Measurements from ENCODE around the gene AKR1C2. TPM values are rescaled to one million over a fixed set of nuclear protein-coding genes. Genes with fewer than 3 reads are reported as not detected.

The AKR1C2 gene
- total and polyA plus RNA-seq, 4 donors = 44.7 to 121 (median 53.8) TPM

DNA sequence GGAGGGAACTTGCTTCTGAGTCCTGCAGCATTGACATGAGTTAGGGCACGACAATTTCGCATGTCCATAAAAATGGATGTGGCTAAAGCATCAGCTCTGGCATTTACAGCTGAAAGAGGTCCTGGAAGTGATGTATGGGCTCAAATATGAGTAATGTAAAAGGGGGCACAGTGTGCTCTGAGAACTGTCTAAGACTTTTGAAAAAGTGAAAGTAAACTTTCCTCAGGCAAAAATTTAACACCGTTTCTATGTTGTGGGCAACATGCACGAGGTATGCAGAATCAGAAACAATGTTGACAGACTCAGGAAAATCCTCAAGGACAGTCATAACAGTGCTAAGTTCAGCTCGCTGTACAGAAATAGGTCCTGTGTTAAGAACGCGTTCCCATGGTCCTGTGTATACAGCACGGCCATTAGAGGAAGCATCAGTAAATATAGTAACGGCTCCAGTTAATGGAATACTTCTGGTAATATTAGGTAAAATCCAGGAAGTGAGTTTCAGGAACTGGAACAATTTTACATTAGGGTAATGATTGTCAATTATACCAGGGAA lies 37.9 kb upstream of the AKR1C2 start:
- intact Hi-C loops (cut with DNase I) = loop anchor here in 1 of 2 donors (1.0 to 2.0 kb wide), 2 partner anchors 29 to 53 kb away; partner anchors contain the start of gene AKR1C3
- Histone ChIP-seq H3K27me3 (ENCODE audit: control insufficient read depth in 1 of 2, insufficient read depth in 2 of 2, low read length in 1 of 2) (no peaks in the 10 kb centered on the region), H3K27ac (ENCODE audit: low read depth in 1 of 2, low read length in 2 of 2) (peak overlapping the region; percentile 36 to 80), H3K4me1 (ENCODE audit: control insufficient read depth in 1 of 2, insufficient read depth in 2 of 2, low read length in 2 of 2) (peaks cover 0 to 5% of the 10 kb centered on the region in 2 donors), H3K9me3 (ENCODE audit: control insufficient read depth, low read length) (no peaks in the 10 kb centered on the region), H3K4me3 (ENCODE audit: low read length in 2 of 2) (peak overlapping the region; percentile 39 to 47), H3K36me3 (ENCODE audit: control insufficient read depth in 1 of 2, insufficient read depth in 2 of 2, low read length in 1 of 2) (no peaks in the 10 kb centered on the region)
- DNase-seq (no peak), ATAC-seq (ENCODE audit: low FRiP score) (peak; percentile 51)
- WGBS, 2 donors = 19 to 28% methylated on average over 9 of the region's 9 CpGs

DNA sequence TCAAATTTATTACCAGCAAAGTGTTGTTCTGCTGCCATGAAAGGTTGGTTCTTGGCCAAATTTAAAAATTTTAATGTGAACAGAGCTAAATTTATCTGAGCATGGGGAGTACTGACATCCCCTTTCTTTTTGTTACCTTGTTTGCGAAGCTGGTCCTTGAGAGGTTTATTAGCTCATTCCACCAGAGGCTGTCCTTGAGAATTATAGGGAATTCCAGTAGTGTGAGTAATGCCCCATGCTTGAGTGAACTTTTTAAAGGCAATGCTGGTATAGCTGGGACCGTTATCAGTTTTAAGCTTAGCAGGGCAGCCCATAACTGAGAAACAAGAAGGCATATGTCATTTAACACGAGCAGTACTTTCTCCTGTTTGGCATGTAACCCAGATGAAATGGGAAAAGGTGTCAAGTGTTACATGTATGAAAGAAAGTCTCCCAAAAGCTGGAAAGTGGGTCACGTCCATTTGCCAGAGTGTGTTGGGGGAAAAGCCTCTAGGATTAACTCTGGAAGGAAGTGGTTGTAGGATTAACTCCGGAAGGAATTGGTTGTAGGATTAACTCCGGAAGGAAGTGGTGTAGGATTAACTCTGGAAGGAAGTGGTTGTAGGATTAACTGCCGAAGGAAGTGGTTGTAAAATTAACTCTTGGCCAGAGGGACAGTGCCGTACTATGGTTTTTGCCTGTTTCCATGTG lies 37.3 kb upstream of the AKR1C2 start:
- H3K4me1 ChIP-seq (ENCODE audit: control insufficient read depth in 1 of 2, insufficient read depth in 2 of 2, low read length in 2 of 2) = peaks cover 0 to 5% of the 10 kb centered on the region in 2 donors
- no peak for DNase-seq
- intact Hi-C loops (cut with DNase I) = loop anchor here in 1 of 2 donors (1.0 to 2.0 kb wide), 2 partner anchors 30 to 53 kb away; partner anchors contain the start of gene AKR1C3
- H3K27me3 ChIP-seq (ENCODE audit: control insufficient read depth in 1 of 2, insufficient read depth in 2 of 2, low read length in 1 of 2) = no peaks in the 10 kb centered on the region
- ATAC-seq (ENCODE audit: low FRiP score) = no peak
- H3K4me3 ChIP-seq (ENCODE audit: low read length in 2 of 2) = peak overlapping the region in 1 of 2 donors; percentile 39
- no peaks in the 10 kb centered on the region for H3K9me3 ChIP-seq (ENCODE audit: control insufficient read depth, low read length)
- no peaks in the 10 kb centered on the region for H3K36me3 ChIP-seq (ENCODE audit: control insufficient read depth in 1 of 2, insufficient read depth in 2 of 2, low read length in 1 of 2)
- H3K27ac ChIP-seq (ENCODE audit: low read depth in 1 of 2, low read length in 2 of 2) = peak overlapping the region; percentile 36 to 80
- WGBS, 2 donors = 40 to 43% methylated on average over 8 of the region's 8 CpGs

DNA sequence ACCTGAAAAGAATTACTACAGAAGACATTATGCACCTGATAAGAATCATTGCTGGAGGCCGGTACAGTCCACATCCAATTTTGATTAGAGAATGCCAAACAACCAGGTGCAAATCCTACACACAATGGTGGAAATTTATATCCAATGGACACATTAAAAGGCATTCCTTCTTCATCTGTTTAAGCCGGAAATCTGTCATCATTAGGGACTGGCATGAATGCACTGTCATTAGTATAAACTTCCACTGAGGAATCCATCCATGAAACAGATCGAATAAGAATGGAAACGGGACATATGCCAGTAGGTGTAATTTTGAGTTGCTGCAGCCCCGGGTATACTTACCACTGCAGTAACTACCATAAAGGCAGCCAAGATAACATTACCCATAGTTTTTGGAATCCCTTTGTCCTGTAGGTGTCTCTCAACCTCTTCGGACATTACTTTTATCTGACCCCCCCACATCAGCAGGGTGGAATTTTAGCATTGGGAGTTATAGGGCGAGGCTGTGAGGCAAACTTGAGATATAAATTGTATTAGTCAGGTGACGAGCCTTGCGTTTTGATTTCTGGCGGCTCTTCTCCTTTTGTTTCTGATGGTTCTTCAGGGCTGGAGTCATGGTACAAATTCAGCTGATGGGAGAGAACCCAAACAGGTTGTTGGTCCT lies 36.5 kb upstream of the AKR1C2 start:
- H3K27ac ChIP-seq (ENCODE audit: low read depth in 1 of 2, low read length in 2 of 2) = no peak overlapping the region
- peaks cover 0 to 5% of the 10 kb centered on the region in 2 donors for H3K4me1 ChIP-seq (ENCODE audit: control insufficient read depth in 1 of 2, insufficient read depth in 2 of 2, low read length in 2 of 2)
- ATAC-seq (ENCODE audit: low FRiP score) (no peak), DNase-seq (no peak)
- intact Hi-C loops (cut with DNase I) = loop anchor here in 1 of 2 donors (2.0 kb wide), 1 partner anchor 31 kb away; no protein-coding TSS in a partner anchor
- no peaks in the 10 kb centered on the region for H3K27me3 ChIP-seq (ENCODE audit: control insufficient read depth in 1 of 2, insufficient read depth in 2 of 2, low read length in 1 of 2)
- no peaks in the 10 kb centered on the region for H3K36me3 ChIP-seq (ENCODE audit: control insufficient read depth in 1 of 2, insufficient read depth in 2 of 2, low read length in 1 of 2)
- WGBS, 2 donors = 93% methylated on average over 10 of the region's 10 CpGs
- H3K4me3 ChIP-seq (ENCODE audit: low read length in 2 of 2) = no peak overlapping the region
- peaks cover under 1% of the 10 kb centered on the region for H3K9me3 ChIP-seq (ENCODE audit: control insufficient read depth, low read length)

DNA sequence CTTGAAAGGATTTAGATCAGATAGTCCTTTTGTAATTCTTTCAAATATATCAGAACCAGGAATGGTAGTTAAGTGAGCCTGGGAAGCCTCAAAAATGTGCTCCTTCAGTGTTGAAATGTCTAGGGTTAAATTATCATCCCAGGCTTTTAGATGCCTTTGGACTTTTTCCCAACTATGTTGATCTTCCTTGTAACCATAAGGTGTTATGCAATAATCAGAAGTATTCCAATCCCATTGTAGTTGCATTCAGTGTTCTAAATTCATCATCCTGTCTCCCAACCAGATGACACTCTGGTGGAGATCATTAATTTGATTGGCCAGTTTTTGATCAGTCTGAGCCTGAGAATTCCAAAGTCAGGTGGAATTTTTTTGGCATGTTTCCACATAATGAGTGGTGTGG lies 35.1 kb upstream of the AKR1C2 start:
- Histone ChIP-seq H3K36me3 (ENCODE audit: control insufficient read depth in 1 of 2, insufficient read depth in 2 of 2, low read length in 1 of 2) (no peaks in the 10 kb centered on the region), H3K27me3 (ENCODE audit: control insufficient read depth in 1 of 2, insufficient read depth in 2 of 2, low read length in 1 of 2) (no peaks in the 10 kb centered on the region), H3K4me1 (ENCODE audit: control insufficient read depth in 1 of 2, insufficient read depth in 2 of 2, low read length in 2 of 2) (peaks cover 0 to 5% of the 10 kb centered on the region in 2 donors), H3K4me3 (ENCODE audit: low read length in 2 of 2) (no peak overlapping the region), H3K9me3 (ENCODE audit: control insufficient read depth, low read length) (peaks cover 6% of the 10 kb centered on the region), H3K27ac (ENCODE audit: low read depth in 1 of 2, low read length in 2 of 2) (no peak overlapping the region)
- intact Hi-C loops (cut with DNase I) = no loop called here
- DNase-seq (no peak), ATAC-seq (ENCODE audit: low FRiP score) (no peak)

DNA sequence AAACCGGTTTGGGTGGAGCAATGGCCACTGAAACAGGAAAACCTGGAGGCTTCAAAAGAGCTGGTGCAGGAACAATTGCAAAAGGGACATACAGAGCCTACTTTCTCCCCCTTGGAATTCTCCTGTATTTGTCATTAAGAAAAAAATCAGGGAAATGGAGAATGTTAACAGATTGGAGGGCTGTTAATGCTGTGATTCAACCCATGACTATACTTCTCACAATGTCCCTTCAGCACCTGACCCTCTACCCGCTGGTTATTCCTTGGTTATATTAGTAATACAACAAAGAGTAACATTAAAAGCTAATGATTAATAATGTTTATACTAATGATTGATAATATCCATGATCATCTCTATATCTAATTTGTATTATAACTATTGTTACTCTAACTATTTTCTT lies 34.4 kb upstream of the AKR1C2 start:
- Histone ChIP-seq H3K9me3 (ENCODE audit: control insufficient read depth, low read length) (peaks cover 7% of the 10 kb centered on the region), H3K27ac (ENCODE audit: low read depth in 1 of 2, low read length in 2 of 2) (no peak overlapping the region), H3K27me3 (ENCODE audit: control insufficient read depth in 1 of 2, insufficient read depth in 2 of 2, low read length in 1 of 2) (no peaks in the 10 kb centered on the region), H3K4me1 (ENCODE audit: control insufficient read depth in 1 of 2, insufficient read depth in 2 of 2, low read length in 2 of 2) (peaks cover 0 to 5% of the 10 kb centered on the region in 2 donors), H3K4me3 (ENCODE audit: low read length in 2 of 2) (no peak overlapping the region), H3K36me3 (ENCODE audit: control insufficient read depth in 1 of 2, insufficient read depth in 2 of 2, low read length in 1 of 2) (no peaks in the 10 kb centered on the region)
- DNase-seq (no peak), ATAC-seq (ENCODE audit: low FRiP score) (no peak)
- intact Hi-C loops (cut with DNase I) = no loop called here
- 66 to 73% methylated on average over 2 of the region's 2 CpGs for WGBS, 2 donors

DNA sequence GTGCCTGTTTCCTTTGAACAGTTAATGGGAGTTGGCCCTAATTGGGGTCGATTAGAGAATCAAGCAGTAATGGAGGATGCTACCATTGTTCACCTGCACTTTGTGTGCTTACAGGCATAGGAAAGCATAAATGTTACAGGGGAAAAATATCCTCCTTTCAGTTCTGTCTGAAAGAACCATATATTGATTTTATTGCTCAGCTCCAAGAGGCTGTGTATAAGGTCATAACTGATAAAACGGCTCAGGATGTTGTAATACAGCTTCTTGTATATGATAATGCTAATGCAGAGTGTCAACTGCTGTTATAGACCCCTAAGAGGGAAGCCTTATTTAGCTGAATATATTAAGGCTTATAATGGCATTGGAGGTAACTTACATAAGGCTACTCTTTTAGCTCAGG lies 32.9 kb upstream of the AKR1C2 start:
- no peaks in the 10 kb centered on the region for H3K36me3 ChIP-seq (ENCODE audit: control insufficient read depth in 1 of 2, insufficient read depth in 2 of 2, low read length in 1 of 2)
- H3K4me1 ChIP-seq (ENCODE audit: control insufficient read depth in 1 of 2, insufficient read depth in 2 of 2, low read length in 2 of 2) = peaks cover 0 to 2% of the 10 kb centered on the region in 2 donors
- H3K9me3 ChIP-seq (ENCODE audit: control insufficient read depth, low read length) = peaks cover 9% of the 10 kb centered on the region
- DNase-seq (no peak), ATAC-seq (ENCODE audit: low FRiP score) (no peak)
- H3K27me3 ChIP-seq (ENCODE audit: control insufficient read depth in 1 of 2, insufficient read depth in 2 of 2, low read length in 1 of 2) = no peaks in the 10 kb centered on the region
- H3K4me3 ChIP-seq (ENCODE audit: low read length in 2 of 2) = no peak overlapping the region
- no peak overlapping the region for H3K27ac ChIP-seq (ENCODE audit: low read depth in 1 of 2, low read length in 2 of 2)
- WGBS, 2 donors = 70 to 77% methylated on average over 2 of the region's 2 CpGs
- intact Hi-C loops (cut with DNase I) = no loop called here

DNA sequence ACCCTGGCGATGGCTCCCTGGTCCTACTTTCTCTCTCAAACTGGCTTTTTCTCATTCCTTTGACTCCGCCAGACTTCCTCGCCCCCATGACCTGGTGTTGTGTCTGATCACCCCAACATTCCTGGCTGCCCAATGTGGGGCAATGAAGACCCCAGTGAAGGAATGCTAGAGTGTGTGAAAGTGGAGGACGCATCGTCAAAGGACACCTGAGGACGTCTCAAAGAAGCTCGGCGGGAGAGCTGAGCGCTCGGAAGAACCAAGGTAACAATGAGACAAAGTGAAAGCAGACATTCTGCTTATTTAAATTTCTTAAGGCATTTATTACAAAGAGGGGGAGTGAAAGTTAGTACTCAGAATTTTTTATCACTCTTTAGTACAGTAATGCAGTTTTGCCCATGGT lies 31.7 kb upstream of the AKR1C2 start:
- peaks cover 9% of the 10 kb centered on the region for H3K9me3 ChIP-seq (ENCODE audit: control insufficient read depth, low read length)

DNA sequence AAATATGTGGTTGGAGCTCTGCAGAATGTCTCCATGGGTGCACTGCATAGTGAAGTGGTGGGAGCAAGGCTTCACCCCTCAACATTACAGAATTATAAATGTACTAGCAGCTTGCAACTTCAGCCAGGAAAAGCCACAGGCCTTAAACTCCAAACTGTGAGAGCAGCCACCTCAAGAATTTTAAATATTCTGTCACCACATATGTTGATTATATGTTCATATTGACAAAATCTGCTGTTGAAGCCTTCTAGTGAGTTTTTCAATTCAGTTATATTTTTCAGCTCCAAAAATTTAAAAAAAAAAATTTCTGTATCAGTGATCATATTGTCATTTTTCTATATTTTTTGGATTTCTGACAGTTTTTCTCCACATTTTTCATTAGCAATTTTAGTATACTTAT lies 30.9 kb upstream of the AKR1C2 start:
- no peak for ATAC-seq (ENCODE audit: low FRiP score)
- H3K27me3 ChIP-seq (ENCODE audit: control insufficient read depth in 1 of 2, insufficient read depth in 2 of 2, low read length in 1 of 2) = no peaks in the 10 kb centered on the region

More for the DNA sequence above, 31.7 kb upstream of the AKR1C2 start:
- Histone ChIP-seq H3K36me3 (ENCODE audit: control insufficient read depth in 1 of 2, insufficient read depth in 2 of 2, low read length in 1 of 2) (no peaks in the 10 kb centered on the region), H3K4me1 (ENCODE audit: control insufficient read depth in 1 of 2, insufficient read depth in 2 of 2, low read length in 2 of 2) (no peaks in the 10 kb centered on the region), H3K27ac (ENCODE audit: low read depth in 1 of 2, low read length in 2 of 2) (no peak overlapping the region), H3K4me3 (ENCODE audit: low read length in 2 of 2) (no peak overlapping the region), H3K27me3 (ENCODE audit: control insufficient read depth in 1 of 2, insufficient read depth in 2 of 2, low read length in 1 of 2) (no peaks in the 10 kb centered on the region)
- 89 to 95% methylated on average over 10 of the region's 10 CpGs for WGBS, 2 donors
- intact Hi-C loops (cut with DNase I) = no loop called here
- DNase-seq (no peak), ATAC-seq (ENCODE audit: low FRiP score) (no peak)

More for the DNA sequence above, 30.9 kb upstream of the AKR1C2 start:
- DNase-seq = no peak
- Histone ChIP-seq H3K27ac (ENCODE audit: low read depth in 1 of 2, low read length in 2 of 2) (no peak overlapping the region), H3K4me1 (ENCODE audit: control insufficient read depth in 1 of 2, insufficient read depth in 2 of 2, low read length in 2 of 2) (no peaks in the 10 kb centered on the region), H3K36me3 (ENCODE audit: control insufficient read depth in 1 of 2, insufficient read depth in 2 of 2, low read length in 1 of 2) (no peaks in the 10 kb centered on the region), H3K9me3 (ENCODE audit: control insufficient read depth, low read length) (peaks cover 9% of the 10 kb centered on the region), H3K4me3 (ENCODE audit: low read length in 2 of 2) (no peak overlapping the region)
- intact Hi-C loops (cut with DNase I) = no loop called here
